ENCODE results near the gene CEP170B.
"Not testable (repeated sequence)": the region's sequence is repeated elsewhere in the genome, so short reads cannot be mapped to it uniquely, and the experiment has no call there.

CEP170B gene

GRCh38 chr14:104882991-104883660 is 18.1 kb downstream of the CEP170B start:
- in situ Hi-C loops (cut with HindIII; ENCODE audit: low sequenced_read_pairs) = loop anchor here (10.0 kb wide), 1 partner anchor 172 kb away; no protein-coding TSS in a partner anchor
- TF ChIP-seq, protein P1, sequence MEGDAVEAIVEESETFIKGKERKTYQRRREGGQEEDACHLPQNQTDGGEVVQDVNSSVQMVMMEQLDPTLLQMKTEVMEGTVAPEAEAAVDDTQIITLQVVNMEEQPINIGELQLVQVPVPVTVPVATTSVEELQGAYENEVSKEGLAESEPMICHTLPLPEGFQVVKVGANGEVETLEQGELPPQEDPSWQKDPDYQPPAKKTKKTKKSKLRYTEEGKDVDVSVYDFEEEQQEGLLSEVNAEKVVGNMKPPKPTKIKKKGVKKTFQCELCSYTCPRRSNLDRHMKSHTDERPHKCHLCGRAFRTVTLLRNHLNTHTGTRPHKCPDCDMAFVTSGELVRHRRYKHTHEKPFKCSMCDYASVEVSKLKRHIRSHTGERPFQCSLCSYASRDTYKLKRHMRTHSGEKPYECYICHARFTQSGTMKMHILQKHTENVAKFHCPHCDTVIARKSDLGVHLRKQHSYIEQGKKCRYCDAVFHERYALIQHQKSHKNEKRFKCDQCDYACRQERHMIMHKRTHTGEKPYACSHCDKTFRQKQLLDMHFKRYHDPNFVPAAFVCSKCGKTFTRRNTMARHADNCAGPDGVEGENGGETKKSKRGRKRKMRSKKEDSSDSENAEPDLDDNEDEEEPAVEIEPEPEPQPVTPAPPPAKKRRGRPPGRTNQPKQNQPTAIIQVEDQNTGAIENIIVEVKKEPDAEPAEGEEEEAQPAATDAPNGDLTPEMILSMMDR (IDR thresholded peaks at IDR 0.05; ENCODE audit: low read depth, low read length, missing control alignments) = no peak
- no peak for DNase-seq (ENCODE audit: low read depth)
- H3K4me3 ChIP-seq (ENCODE audit: low read depth, low read length) = no peak overlapping the region

DNA sequence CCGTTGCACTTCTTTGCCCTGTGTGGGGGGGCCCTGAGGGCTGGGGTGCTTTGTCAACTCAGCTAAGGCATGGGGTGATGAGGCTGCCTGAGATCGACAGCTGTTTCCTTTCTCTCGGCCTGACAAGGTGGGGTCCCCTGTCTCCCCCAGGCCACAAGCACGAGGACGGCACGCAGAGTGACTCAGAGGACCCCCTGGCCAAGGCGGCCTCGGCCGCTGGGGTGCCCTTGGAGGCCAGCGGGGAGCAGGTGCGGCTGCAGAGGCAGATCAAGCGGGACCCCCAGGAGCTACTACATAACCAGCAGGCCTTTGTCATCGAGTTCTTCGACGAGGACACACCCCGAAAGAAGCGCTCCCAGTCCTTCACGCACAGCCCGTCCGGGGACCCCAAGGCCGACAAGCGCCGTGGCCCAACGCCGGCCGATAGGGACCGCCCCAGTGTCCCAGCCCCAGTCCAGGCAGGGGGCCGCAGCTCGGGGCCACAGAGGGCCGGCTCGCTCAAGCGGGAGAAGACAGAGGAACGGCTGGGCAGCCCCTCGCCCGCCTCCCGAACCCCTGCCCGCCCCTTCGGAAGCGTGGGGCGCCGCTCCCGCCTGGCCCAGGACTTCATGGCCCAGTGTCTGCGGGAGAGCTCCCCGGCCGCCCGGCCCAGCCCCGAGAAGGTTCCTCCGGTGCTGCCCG is 18.8 kb downstream of the CEP170B start:
- in situ Hi-C loops (cut with HindIII; ENCODE audit: low sequenced_read_pairs) = loop anchor here (10.0 kb wide), 1 partner anchor 171 kb away; no protein-coding TSS in a partner anchor
- H3K4me3 ChIP-seq (ENCODE audit: low read depth, low read length) = no peak overlapping the region
- TF ChIP-seq, protein P1 (IDR thresholded peaks at IDR 0.05; ENCODE audit: low read depth, low read length, missing control alignments) = no peak
- DNase-seq (ENCODE audit: low read depth) = no peak

DNA sequence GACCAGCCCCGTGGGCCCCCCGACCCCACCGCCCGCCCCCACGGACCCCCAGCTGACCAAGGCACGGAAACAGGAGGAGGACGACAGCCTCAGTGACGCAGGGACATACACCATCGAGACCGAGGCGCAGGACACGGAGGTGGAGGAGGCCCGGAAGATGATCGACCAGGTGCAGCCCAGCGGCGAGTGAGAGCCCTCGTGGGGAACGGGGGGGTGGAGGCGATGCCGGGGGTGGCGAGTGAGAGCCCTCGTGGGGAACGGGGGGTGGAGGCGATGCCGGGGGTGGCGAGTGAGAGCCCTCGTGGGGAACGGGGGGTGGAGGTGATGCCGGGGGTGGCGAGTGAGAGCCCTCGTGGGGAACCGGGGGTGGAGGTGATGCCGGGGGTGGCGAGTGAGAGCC is 19.3 kb downstream of the CEP170B start:
- DNase-seq (ENCODE audit: low read depth) = not testable (repeated sequence)
- in situ Hi-C loops (cut with HindIII; ENCODE audit: low sequenced_read_pairs) = loop anchor here (10.0 kb wide), 1 partner anchor 170 kb away; no protein-coding TSS in a partner anchor

DNA sequence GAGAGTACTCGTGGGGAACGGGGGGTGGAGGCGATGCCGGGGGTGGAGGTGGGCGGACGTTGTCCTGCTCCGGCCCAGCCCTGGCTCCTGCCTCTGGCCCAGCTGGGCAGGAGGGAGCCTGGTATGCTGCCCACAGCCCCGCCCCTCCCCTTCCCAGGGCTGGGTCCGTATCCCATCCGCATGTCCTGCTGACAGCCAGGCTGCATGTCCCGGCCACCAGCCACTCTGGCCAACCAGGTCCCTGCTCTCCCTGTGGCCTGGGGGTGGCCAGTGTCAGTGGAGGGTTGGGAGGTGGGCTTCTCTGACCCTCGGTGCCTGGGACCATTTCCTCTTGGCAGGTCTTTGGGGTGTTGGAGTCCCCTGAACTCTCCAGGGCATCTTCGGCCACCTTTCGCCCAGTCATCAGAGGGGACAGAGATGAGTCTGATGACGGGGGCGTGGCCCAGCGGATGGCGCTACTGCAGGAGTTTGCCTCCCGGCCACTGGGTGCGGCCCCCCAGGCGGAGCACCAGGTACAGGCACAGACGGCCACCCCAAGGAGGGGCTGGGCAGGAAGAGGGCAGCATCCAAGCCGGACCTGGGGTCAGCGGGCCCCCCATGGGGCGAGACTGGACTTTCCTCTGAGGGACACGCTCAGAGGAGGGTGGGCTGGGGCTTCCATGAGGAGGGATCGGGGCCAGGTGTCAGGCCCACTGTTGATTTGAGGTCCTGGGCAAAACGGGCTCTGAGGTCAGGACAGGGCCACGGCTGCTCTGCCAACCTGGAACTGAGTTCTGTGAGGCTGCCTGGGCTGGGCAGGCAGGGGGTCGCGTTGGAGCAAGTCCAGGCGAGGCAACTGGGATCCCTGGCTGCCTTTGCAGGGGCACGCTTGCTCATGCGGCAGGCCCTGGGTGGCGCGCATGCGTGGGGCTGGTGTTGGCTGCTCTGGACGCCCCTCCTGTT is 20.2 kb downstream of the CEP170B start:
- no peak overlapping the region for H3K4me3 ChIP-seq (ENCODE audit: low read depth, low read length)
- TF ChIP-seq, protein P1 (IDR thresholded peaks at IDR 0.05; ENCODE audit: low read depth, low read length, missing control alignments) = no peak
- DNase-seq (ENCODE audit: low read depth) = no peak
- in situ Hi-C loops (cut with HindIII; ENCODE audit: low sequenced_read_pairs) = loop anchor here (10.0 kb wide), 1 partner anchor 169 kb away; no protein-coding TSS in a partner anchor

More for the DNA sequence above, 19.3 kb downstream of the CEP170B start:
- not testable (repeated sequence) for H3K4me3 ChIP-seq (ENCODE audit: low read depth, low read length)

DNA sequence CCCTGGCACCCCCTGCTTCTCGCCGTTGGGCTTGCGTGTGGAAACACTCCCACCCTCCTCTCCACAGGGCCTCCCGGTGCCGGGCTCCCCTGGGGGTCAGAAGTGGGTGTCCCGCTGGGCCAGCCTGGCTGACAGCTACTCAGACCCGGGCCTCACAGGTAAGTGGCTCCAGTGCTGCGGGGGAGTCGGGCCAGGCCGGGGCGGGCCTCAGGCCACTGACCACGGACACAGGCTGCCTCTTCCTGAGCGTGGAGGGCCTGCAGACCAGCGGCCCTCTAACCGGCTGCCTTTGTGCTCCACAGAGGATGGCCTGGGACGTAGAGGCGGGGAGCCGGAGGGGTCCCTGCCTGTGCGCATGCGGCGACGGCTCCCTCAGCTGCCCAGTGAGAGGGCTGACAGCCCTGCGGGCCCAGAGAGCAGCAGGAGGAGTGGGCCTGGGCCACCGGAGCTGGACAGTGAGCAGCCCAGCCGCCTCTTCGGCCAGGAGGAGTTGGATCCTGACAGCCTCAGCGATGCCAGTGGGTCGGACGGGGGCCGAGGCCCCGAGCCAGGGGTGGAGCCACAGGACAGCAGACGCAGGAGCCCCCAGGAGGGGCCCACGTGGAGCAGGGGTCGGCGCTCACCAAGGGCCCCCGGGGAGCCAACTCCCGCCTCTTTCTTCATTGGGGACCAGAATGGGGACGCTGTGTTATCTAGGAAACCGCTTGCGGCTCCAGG is 21.1 kb downstream of the CEP170B start:
- no peak overlapping the region for H3K4me3 ChIP-seq (ENCODE audit: low read depth, low read length)
- TF ChIP-seq, protein P1 (IDR thresholded peaks at IDR 0.05; ENCODE audit: low read depth, low read length, missing control alignments) = no peak
- in situ Hi-C loops (cut with HindIII; ENCODE audit: low sequenced_read_pairs) = loop anchor here (10.0 kb wide), 1 partner anchor 169 kb away; no protein-coding TSS in a partner anchor
- DNase-seq (ENCODE audit: low read depth) = no peak

- in situ Hi-C loops (cut with HindIII; ENCODE audit: low sequenced_read_pairs) = loop anchor here (10.0 kb wide), 1 partner anchor 168 kb away; no protein-coding TSS in a partner anchor
- TF ChIP-seq, protein P1 (IDR thresholded peaks at IDR 0.05; ENCODE audit: low read depth, low read length, missing control alignments) = no peak
- no peak for DNase-seq (ENCODE audit: low read depth)
- no peak overlapping the region for H3K4me3 ChIP-seq (ENCODE audit: low read depth, low read length)
Observed at GRCh38 chr14:104886690-104887622, 21.9 kb downstream of the CEP170B start.
